Loucy (cell line): Measurements from ENCODE around the gene F13A1.
"Not testable (repeated sequence)": the region's sequence is repeated elsewhere in the genome, so short reads cannot be mapped to it uniquely, and the experiment has no call there.

ENCODE experiments used
- H2AFZ ChIP-seq: fragments of 200-600 bp; sonication (generic); 2 replicates; pipeline ENCODE4 v1.6.0; 2016; ENCODE audit warnings: antibody characterized with exemption, mild to moderate bottlenecking, low read length, moderate library complexity
- H3F3A ChIP-seq: fragments of 200-600 bp; 2 replicates; pipeline ENCODE4 v1.6.0; 2016; ENCODE audit warnings: antibody characterized with exemption, low read depth, mild to moderate bottlenecking
- H3K27me3 ChIP-seq: fragments of 200-600 bp; sonication (generic); 2 replicates; pipeline ENCODE4 v1.6.1; 2014; ENCODE audit warnings: low read length, mild to moderate bottlenecking; ENCODE audit not compliant: insufficient read depth, poor library complexity, severe bottlenecking
- H3K36me3 ChIP-seq: fragments of 200-600 bp; sonication (generic); 2 replicates; pipeline ENCODE4 v1.6.1; 2016; ENCODE audit warnings: low read length; ENCODE audit not compliant: insufficient read depth
- H3K4me1 ChIP-seq: fragments of 200-600 bp; sonication (generic); 2 replicates; pipeline ENCODE4 v1.5.1; 2014; ENCODE audit warnings: low read length, mild to moderate bottlenecking; ENCODE audit not compliant: insufficient read depth, poor library complexity, severe bottlenecking
- H3K4me2 ChIP-seq: fragments of 200-600 bp; sonication (generic); 2 replicates; pipeline ENCODE4 v1.6.0; 2014; ENCODE audit warnings: antibody characterized with exemption, low read length, low read depth, mild to moderate bottlenecking; ENCODE audit not compliant: poor library complexity, severe bottlenecking
- H3K4me3 ChIP-seq: fragments of 200-600 bp; sonication (generic); 2 replicates; pipeline ENCODE4 v1.5.1; 2014; ENCODE audit warnings: low read length, mild to moderate bottlenecking, mixed read lengths; ENCODE audit not compliant: poor library complexity, severe bottlenecking
- H3K79me2 ChIP-seq: fragments of 200-600 bp; sonication (generic); 2 replicates; pipeline ENCODE4 v1.6.1; 2014; ENCODE audit warnings: low read length; ENCODE audit not compliant: insufficient read depth
- H3K9ac ChIP-seq: fragments of 200-600 bp; sonication (generic); 2 replicates; pipeline ENCODE4 v1.6.0; 2014; ENCODE audit warnings: mild to moderate bottlenecking, low read depth, low read length, moderate library complexity; ENCODE audit not compliant: poor library complexity, severe bottlenecking
- H3K9me2 ChIP-seq: fragments of 200-600 bp; sonication (generic); replicated peaks from 2 replicates; pipeline ENCODE4 v1.6.1; 2016; ENCODE audit warnings: low read depth, low read length, mixed read lengths
- H3K9me3 ChIP-seq: fragments of 200-600 bp; sonication (generic); 2 replicates; pipeline ENCODE4 v1.6.1; 2014; ENCODE audit warnings: mild to moderate bottlenecking, antibody characterized with exemption, low read length, low read depth; ENCODE audit not compliant: insufficient read depth
- H4K20me1 ChIP-seq: fragments of 200-600 bp; sonication (generic); 2 replicates; pipeline ENCODE4 v1.6.0; 2014; ENCODE audit warnings: antibody characterized with exemption, low read length, mild to moderate bottlenecking; ENCODE audit not compliant: insufficient read depth, poor library complexity, severe bottlenecking
- EZH2phosphoT487 ChIP-seq: fragments of 200-600 bp; IDR thresholded peaks from 2 replicates; pipeline ENCODE4 v1.6.1; 2018; ENCODE audit warnings: antibody characterized with exemption, mild to moderate bottlenecking, moderate library complexity, borderline replicate concordance
- TF ChIP-seq, protein P1 (sequence below): fragments of 200-600 bp; sonication (generic); conservative IDR thresholded peaks from 2 replicates; pipeline ENCODE4 v1.5.1; 2014; ENCODE audit warnings: mild to moderate bottlenecking, antibody characterized with exemption, low read length

The F13A1 gene

DNA sequence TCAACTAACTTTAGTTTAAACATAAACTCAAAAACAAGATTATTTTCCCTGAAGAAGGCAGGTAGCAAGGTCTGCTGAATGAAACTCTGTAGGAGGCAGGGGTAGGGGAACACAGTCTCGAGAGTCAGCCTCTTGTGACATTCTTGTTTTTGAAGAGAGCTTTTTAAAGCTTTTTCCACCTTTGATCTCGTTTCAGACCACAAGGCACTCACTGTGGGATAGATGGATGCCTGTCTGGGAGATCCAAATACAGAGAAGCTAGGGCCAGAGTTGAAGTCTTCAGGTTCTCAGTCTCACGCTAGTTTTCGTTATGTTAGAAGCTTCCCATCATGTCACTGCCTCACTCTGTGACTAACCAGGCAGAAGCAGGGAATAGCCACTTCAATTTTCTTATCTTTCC lies 14.9 kb downstream of the F13A1 start:
- TF ChIP-seq EZH2phosphoT487, result no peak
- TF ChIP-seq, protein P1, sequence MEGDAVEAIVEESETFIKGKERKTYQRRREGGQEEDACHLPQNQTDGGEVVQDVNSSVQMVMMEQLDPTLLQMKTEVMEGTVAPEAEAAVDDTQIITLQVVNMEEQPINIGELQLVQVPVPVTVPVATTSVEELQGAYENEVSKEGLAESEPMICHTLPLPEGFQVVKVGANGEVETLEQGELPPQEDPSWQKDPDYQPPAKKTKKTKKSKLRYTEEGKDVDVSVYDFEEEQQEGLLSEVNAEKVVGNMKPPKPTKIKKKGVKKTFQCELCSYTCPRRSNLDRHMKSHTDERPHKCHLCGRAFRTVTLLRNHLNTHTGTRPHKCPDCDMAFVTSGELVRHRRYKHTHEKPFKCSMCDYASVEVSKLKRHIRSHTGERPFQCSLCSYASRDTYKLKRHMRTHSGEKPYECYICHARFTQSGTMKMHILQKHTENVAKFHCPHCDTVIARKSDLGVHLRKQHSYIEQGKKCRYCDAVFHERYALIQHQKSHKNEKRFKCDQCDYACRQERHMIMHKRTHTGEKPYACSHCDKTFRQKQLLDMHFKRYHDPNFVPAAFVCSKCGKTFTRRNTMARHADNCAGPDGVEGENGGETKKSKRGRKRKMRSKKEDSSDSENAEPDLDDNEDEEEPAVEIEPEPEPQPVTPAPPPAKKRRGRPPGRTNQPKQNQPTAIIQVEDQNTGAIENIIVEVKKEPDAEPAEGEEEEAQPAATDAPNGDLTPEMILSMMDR, result no peak
- H3K4me3 ChIP-seq, result no peak overlapping the region

DNA sequence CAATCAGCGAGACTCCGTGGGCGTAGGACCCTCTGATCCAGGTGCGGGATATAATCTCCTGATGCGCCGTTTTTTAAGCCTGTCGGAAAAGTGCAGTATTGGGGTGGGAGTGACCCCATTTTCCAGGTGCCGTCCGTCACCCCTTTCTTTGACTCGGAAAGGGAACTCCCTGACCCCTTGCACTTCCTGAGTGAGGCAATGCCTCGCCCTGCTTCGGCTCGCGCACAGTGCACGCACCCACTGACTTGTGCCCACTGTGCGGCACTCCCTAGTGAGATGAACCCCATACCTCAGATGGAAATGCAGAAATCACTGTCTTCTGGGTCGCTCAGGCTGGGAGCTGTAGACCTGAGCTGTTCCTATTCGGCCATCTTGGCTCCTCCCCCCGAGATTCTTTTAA lies 20.1 kb downstream of the F13A1 start:
- H3K9ac ChIP-seq, H3K9me2 ChIP-seq, H4K20me1 ChIP-seq, H3K9me3 ChIP-seq, H3K4me2 ChIP-seq, H2AFZ ChIP-seq, H3K4me3 ChIP-seq, H3K79me2 ChIP-seq, H3F3A ChIP-seq, H3K36me3 ChIP-seq, H3K4me1 ChIP-seq, H3K27me3 ChIP-seq: not testable (repeated sequence)

More for the DNA sequence above, 14.9 kb downstream of the F13A1 start:
- Histone ChIP-seq H3F3A (no peaks in the 10 kb centered on the region), H2AFZ (no peak overlapping the region), H3K9me2 (no peaks in the 10 kb centered on the region), H3K79me2 (no peaks in the 10 kb centered on the region), H3K27me3 (no peaks in the 10 kb centered on the region), H3K4me2 (no peak overlapping the region), H3K36me3 (no peaks in the 10 kb centered on the region), H3K4me1 (no peaks in the 10 kb centered on the region), H4K20me1 (no peaks in the 10 kb centered on the region), H3K9ac (no peak overlapping the region), H3K9me3 (no peaks in the 10 kb centered on the region)

DNA sequence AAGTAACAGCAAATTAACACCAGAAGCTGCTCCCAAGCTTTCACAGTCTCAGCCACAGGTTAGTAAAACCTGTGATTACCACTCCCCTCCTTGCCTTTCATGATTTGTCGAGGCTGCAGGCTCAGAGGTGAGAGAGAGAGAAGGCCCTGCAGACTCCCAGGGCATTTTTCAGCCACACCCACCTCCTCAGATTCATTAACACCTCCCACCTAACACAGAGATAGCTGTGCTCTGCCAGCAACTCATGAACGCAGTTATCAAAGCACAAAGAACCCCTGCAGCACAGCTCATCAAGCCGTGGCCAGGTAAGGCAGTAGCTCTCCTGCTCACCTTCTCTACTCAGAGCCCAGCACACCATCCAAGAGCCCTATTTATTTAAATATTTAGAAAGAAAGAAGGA lies 27.1 kb downstream of the F13A1 start:
- TF ChIP-seq EZH2phosphoT487, result no peak
- TF ChIP-seq, protein P1, result no peak
- Histone ChIP-seq H4K20me1 (no peaks in the 10 kb centered on the region), H3K36me3 (no peaks in the 10 kb centered on the region), H3K9me3 (no peaks in the 10 kb centered on the region), H3K9ac (no peak overlapping the region), H3K79me2 (no peaks in the 10 kb centered on the region), H2AFZ (no peak overlapping the region), H3K9me2 (no peaks in the 10 kb centered on the region), H3K27me3 (peaks cover 20% of the 10 kb centered on the region), H3K4me1 (no peaks in the 10 kb centered on the region), H3F3A (no peaks in the 10 kb centered on the region), H3K4me3 (no peak overlapping the region), H3K4me2 (no peak overlapping the region)

DNA sequence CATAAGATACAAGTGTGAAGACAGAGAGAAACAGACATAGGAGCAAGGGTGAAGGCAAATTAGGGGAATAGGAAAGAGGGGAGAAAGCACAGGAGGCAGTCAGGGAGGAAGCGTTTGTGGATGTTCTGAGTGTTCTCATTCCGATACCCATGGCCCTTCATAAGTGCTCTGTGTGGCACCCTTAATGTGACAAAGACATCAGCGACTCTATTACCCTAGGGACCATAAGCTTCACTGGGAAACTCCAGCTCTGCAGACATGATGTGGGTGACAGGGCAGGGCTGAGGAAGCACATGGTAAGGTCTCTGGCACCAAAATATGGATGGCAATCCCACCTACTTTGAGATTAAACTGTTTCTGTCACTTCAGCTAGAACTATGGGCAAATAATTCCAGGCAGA lies 33.0 kb downstream of the F13A1 start:
- TF ChIP-seq, protein P1, result no peak
- no peak for TF ChIP-seq EZH2phosphoT487
- Histone ChIP-seq H3K9me3 (no peaks in the 10 kb centered on the region), H3K4me1 (no peaks in the 10 kb centered on the region), H3K9ac (no peak overlapping the region), H3K9me2 (no peaks in the 10 kb centered on the region), H3K4me3 (no peak overlapping the region), H2AFZ (no peak overlapping the region), H3K27me3 (peaks cover 20% of the 10 kb centered on the region), H3K4me2 (no peak overlapping the region), H3F3A (no peaks in the 10 kb centered on the region), H4K20me1 (no peaks in the 10 kb centered on the region), H3K36me3 (no peaks in the 10 kb centered on the region), H3K79me2 (no peaks in the 10 kb centered on the region)
